GM12874 (cell line): Measurements from ENCODE around the gene PIGQ.

Experiments
- CTCF ChIP-seq: IDR thresholded peaks from 2 replicates; pipeline ENCODE4 v1.5.1; 2011; ENCODE audit warnings: low read depth, mild to moderate bottlenecking, control low read depth, low read length, moderate library complexity; ENCODE audit not compliant: insufficient read depth

The PIGQ gene

GRCh38 chr16:583815-584591 lies 14.2 kb downstream of the PIGQ start:
- TF ChIP-seq CTCF: no peak

DNA sequence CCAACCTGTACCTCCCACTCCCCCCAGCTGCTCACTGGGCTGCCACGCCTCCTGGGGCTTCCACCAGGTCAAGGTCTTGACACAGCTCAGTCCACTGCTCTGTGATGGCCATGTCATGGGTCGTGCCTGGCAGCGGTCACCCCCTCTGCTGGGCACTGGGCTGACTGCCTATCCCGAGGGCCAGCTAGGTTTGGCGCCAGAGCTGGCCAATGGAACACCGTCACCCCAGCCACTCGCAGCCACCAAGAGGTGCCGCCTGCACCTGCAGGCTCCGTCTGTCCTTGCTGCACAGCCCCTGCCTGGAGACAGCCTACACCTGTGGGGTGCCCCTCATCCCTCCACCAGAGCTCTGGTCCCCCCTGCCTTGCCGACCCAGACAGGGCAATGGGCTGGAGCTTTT lies 15.6 kb downstream of the PIGQ start:
- no peak for TF ChIP-seq CTCF

DNA sequence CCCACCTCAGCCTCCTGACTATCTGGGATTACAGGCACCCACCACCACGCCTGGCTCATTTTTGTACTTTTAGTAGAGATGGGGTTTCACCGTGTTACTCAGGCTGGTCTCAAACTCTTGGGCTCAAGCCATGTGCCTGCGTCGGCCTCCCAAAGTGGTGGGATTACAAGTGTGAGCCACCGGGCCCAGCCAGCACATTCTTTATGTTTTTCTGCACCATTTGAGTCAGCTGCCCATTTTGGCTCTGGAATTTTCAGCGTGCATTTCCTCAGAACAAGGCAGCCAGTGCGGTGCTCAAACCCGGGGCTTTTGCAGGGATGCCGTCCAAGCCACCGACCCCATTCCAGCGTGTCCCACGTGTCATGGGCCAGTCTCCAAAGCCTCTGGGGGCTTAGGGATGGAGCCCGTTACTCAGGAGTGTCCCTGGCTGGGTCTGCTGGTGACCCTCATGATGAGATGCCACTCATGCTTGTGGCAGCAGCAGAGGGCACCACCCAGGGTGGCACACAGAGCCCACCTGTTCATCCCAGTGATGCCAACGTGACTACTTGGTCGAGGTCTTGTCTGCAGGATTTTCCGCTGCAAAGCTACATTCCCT lies 16.4 kb downstream of the PIGQ start:
- no peak for TF ChIP-seq CTCF

DNA sequence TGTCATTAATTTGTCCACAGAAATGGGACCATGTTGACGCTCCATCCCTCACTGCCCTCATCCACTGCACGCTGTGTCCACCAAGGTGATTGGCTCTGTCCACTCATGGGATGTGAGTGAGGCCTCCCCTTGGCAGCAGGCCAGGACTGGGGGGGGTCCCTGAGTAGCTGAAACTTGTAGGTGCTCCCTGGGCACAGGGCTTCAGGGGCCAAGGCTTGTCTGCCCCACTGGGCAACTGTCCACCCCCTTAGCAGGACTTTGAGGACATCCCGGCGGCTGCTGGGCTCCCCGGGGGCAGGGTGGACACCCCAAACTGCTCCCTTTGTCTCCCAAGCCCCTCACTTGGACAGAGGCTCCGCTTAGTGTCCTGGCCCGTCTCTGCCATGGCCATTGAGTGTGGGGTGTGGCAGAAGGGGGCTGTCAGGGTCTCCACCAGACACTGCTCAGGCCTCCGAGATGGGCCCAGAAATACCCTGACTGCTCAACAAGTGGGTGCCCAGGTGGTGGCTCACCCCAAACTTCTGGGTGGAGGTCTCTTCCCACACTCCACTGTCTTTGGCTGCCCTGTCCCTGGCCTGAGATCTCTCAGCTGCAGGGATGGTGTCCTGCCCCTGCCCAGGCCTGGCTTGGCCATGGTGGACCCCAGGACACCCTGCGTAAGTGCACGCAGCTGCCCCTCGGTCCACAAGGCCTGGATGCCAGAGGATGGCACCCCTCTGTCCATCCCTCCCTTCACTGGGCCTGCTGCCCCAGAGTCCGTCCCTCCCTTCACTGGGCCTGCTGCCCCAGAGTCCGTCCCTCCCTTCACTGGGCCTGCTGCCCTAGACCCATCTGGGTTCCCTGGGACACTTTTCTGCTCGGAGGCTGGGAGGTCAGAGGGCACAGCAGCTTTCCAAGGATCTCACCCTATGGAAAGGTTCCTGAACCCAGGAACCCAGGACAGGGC lies 17.1 kb downstream of the PIGQ start:
- TF ChIP-seq CTCF: no peak

DNA sequence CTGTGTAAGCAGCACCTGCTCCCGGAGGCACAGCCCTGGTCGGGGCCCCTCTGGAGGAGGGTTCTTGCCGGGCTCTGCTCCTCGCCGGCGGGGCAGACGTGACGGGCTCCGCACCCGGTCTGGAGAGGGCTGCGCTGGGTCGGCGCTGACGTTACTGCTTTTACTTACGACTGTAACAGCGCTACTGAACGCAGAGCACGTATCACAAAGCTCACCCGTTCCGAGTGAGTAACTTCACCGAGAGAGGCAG lies 18.8 kb downstream of the PIGQ start:
- TF ChIP-seq CTCF: no peak

DNA sequence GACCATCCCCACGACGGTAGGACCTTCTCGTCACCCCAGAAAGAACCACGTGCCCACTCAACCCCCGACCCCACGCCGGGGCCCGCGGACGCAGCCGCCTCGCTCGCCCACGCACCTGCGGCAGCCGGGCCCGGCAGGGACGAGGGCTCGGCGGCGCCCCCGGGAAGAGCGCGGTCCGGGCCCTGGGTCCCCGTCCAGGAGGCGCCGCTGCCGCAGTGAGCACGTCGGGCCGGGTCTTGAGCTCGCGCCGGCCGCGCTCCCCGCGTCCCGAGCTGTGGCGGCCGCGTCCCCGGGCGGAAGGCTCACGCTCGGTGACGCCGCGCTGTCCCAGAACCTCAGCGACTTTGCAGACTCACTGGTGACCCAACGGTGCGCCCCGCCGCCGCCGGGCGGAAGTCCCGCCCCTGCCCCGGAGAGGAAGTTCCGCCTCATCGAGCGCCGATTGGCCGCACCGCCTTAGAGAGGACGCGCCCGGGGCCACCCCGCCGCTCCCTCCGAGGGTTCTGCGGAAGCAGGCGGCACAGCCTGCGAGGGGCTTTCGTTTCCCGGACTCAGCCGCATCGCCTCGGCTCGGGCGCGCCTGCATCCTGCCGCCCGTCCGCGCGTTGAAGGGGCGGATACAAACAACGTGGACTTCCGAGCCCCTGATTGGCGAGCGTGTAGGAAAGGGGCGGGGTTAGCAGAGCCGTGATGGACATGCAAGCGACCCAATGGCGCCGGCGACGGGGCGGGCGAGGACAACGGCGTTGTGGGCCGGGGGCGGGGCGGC lies 19.3 kb downstream of the PIGQ start:
- TF ChIP-seq CTCF: no peak

- TF ChIP-seq CTCF: 0 out of 2 replicates have a peak, but pooled peaks have one; percentile 12
These were observed 20.0 kb downstream of the PIGQ start, which contains the start of gene RAB40C for GRCh38 chr16:589658-590187. Gene RAB40C, plus strand, starts transcription at chr16:590066. Its CDS starts 226 bp downstream, at chr16:590292.
